Measurements from ENCODE around the gene INSYN1. TPM values are rescaled to one million over a fixed set of nuclear protein-coding genes. Genes with fewer than 3 reads are reported as not detected.

INSYN1 gene
- total RNA-seq, 1 donor from 2014 or later, result 4.8 TPM

DNA sequence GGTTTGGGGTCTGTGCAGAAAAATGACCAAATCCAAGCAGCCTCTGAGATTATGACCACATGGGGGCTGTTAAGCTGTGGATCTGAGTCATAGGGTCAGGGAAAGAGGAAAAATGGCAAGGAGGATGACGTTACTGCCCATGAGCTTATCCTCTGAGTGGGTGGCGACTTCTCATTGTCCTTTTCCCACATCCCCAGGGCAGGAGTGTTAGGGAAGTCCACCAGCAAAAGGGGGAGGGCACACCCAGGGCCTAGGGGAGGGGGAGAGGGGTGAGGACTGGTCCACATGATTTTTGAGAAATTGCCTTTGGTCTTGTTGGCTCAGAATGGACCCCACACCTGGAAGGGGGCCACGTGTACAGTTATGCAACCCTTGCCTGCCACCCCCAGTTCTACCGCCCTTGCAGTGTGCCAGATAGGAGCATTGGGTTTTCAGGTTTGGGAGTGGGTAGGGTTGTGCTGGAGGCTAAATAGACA, 66.3 kb downstream of the INSYN1 start:
- H3K4me1 Mint-ChIP-seq (ENCODE audit: unreplicated experiment), result peaks cover 57% of the 10 kb centered on the region
- no peaks in the 10 kb centered on the region for H3K9me3 Mint-ChIP-seq (ENCODE audit: unreplicated experiment)
- peak overlapping the region; percentile 93 for H3K4me3 Mint-ChIP-seq (ENCODE audit: unreplicated experiment)
- no peak for DNase-seq (ENCODE audit: low spot score)
- H3K27me3 Mint-ChIP-seq (ENCODE audit: unreplicated experiment), result peaks cover 7% of the 10 kb centered on the region
- H3K27ac Mint-ChIP-seq (ENCODE audit: unreplicated experiment), result peak overlapping the region; percentile 81
- TF ChIP-seq, protein P1, sequence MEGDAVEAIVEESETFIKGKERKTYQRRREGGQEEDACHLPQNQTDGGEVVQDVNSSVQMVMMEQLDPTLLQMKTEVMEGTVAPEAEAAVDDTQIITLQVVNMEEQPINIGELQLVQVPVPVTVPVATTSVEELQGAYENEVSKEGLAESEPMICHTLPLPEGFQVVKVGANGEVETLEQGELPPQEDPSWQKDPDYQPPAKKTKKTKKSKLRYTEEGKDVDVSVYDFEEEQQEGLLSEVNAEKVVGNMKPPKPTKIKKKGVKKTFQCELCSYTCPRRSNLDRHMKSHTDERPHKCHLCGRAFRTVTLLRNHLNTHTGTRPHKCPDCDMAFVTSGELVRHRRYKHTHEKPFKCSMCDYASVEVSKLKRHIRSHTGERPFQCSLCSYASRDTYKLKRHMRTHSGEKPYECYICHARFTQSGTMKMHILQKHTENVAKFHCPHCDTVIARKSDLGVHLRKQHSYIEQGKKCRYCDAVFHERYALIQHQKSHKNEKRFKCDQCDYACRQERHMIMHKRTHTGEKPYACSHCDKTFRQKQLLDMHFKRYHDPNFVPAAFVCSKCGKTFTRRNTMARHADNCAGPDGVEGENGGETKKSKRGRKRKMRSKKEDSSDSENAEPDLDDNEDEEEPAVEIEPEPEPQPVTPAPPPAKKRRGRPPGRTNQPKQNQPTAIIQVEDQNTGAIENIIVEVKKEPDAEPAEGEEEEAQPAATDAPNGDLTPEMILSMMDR (IDR thresholded peaks at IDR 0.05; ENCODE audit: unreplicated experiment), result no peak
- H3K36me3 Mint-ChIP-seq (ENCODE audit: low read depth, unreplicated experiment), result peaks cover 12% of the 10 kb centered on the region

DNA sequence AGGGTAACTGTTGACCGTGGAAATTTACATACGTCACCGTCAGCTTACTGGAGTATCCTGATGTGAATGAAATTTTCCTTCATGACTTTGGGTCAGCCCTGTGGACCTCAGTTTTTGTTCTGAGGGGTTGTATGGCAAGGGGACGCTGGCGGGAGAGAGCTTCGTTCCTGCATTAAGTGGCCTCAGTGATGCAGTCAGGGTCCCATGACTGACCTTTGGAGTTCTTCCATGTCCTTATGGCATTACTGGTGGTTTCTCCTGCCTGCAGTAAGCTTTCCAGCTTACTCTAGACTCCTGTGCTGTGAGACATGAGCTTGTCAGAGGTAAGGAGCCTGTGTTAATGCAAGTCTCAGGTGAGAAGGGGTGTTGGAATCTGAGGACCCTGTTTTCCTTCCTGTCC, 67.2 kb downstream of the INSYN1 start:
- H3K4me1 Mint-ChIP-seq (ENCODE audit: unreplicated experiment), result peaks cover 61% of the 10 kb centered on the region

More for the DNA sequence above, 67.2 kb downstream of the INSYN1 start:
- Mint-ChIP-seq H3K27me3 (ENCODE audit: unreplicated experiment) (peaks cover 9% of the 10 kb centered on the region), H3K27ac (ENCODE audit: unreplicated experiment) (peak overlapping the region; percentile 81), H3K4me3 (ENCODE audit: unreplicated experiment) (peak overlapping the region; percentile 93), H3K9me3 (ENCODE audit: unreplicated experiment) (no peaks in the 10 kb centered on the region), H3K36me3 (ENCODE audit: low read depth, unreplicated experiment) (peaks cover 12% of the 10 kb centered on the region)
- TF ChIP-seq, protein P1 (IDR thresholded peaks at IDR 0.05; ENCODE audit: unreplicated experiment), result no peak
- DNase-seq (ENCODE audit: low spot score), result no peak

Other genes with a start within 250 kb of the INSYN1 start
- gene NPTN, start 120.0 kb downstream of the INSYN1 start, total RNA-seq (ENCODE audit: unreplicated experiment), result 223 TPM
- 552 TPM for gene CD276, start 69.0 kb downstream of the INSYN1 start, total RNA-seq (ENCODE audit: unreplicated experiment)
- not detected for gene TBC1D21, start 120.2 kb upstream of the INSYN1 start, total RNA-seq (ENCODE audit: unreplicated experiment)
- gene LOXL1, start 173.1 kb upstream of the INSYN1 start, total RNA-seq (ENCODE audit: unreplicated experiment), result 156 TPM
- gene STOML1, start 238.9 kb upstream of the INSYN1 start, total RNA-seq (ENCODE audit: unreplicated experiment), result 14.3 TPM
- 161 TPM for gene PML, start 241.4 kb upstream of the INSYN1 start, total RNA-seq (ENCODE audit: unreplicated experiment)